ENCODE measurements around the gene TTC38.

Gene TTC38

DNA sequence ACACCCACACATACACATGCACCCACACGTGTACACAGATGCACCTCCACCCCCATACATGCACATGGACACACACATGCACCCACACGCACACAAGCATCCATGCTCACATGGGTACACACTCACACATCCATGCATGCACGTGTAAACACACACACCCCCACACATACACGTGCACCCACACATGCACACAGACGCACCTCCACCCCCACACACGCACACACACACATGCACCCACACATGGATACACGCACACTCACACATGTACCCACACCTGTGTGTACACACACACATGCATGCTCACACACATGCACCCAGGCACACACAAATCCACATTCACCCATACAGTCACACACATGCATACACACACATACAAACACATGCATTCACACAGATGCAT lies 42.2 kb upstream of the TTC38 start:
- peaks cover 6% of the 10 kb centered on the region for H3K27me3 Mint-ChIP-seq (ENCODE audit: low read depth, poor library complexity)
- H3K9me3 Mint-ChIP-seq: no peaks in the 10 kb centered on the region
- H3K4me3 Mint-ChIP-seq: no peak overlapping the region
- peaks cover 8% of the 10 kb centered on the region for H3K36me3 Mint-ChIP-seq (ENCODE audit: low read depth)
- peaks cover 16% of the 10 kb centered on the region for H3K4me1 Mint-ChIP-seq
- TF ChIP-seq, protein P1, sequence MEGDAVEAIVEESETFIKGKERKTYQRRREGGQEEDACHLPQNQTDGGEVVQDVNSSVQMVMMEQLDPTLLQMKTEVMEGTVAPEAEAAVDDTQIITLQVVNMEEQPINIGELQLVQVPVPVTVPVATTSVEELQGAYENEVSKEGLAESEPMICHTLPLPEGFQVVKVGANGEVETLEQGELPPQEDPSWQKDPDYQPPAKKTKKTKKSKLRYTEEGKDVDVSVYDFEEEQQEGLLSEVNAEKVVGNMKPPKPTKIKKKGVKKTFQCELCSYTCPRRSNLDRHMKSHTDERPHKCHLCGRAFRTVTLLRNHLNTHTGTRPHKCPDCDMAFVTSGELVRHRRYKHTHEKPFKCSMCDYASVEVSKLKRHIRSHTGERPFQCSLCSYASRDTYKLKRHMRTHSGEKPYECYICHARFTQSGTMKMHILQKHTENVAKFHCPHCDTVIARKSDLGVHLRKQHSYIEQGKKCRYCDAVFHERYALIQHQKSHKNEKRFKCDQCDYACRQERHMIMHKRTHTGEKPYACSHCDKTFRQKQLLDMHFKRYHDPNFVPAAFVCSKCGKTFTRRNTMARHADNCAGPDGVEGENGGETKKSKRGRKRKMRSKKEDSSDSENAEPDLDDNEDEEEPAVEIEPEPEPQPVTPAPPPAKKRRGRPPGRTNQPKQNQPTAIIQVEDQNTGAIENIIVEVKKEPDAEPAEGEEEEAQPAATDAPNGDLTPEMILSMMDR (IDR thresholded peaks at IDR 0.05): no peak
- no peak for DNase-seq
- H3K27ac Mint-ChIP-seq: peak overlapping the region; percentile 71

DNA sequence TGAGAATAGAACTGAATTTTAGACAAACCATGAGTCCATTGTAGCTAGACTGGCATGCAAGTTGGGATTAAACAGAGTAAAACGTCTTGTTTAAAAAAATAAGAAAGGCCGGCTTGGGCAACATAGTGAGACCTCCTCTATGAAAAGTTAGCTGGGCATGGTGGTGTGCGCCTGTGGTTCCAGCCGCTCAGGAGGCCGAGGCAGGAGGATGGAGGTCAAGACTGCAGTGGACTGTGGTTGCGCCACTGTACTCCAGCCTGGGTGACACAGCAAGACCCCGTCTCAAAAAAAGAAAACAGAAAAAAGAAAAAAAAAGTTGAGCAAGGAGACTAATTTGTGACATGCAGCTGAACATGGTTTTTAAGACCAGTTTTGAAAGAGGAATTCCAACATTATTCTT lies 41.2 kb upstream of the TTC38 start:
- no peak for DNase-seq
- TF ChIP-seq, protein P1 (IDR thresholded peaks at IDR 0.05): no peak
- Mint-ChIP-seq H3K36me3 (ENCODE audit: low read depth) (no peaks in the 10 kb centered on the region), H3K4me3 (no peak overlapping the region), H3K9me3 (no peaks in the 10 kb centered on the region), H3K27ac (peak overlapping the region; percentile 79), H3K27me3 (ENCODE audit: low read depth, poor library complexity) (peaks cover 6% of the 10 kb centered on the region), H3K4me1 (peaks cover 16% of the 10 kb centered on the region)

DNA sequence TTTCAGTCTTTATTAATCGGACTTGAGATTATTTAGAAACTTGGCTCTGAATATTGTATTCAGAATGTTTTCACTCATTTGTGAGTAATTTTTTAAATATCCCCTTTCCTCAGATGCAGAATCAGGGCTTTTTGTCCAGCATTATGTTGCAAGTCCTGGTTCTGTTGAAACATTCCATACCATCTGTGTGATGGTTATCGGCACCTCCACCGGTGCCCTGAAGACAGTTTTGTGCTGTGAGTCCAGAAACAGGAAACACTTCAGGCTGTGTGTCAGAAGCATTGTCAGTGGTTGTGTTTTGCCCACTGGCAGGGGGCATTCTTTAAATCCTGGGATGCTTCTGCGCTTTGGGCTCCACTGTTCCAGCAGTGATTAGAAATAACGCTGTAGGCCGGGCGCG lies 38.1 kb upstream of the TTC38 start:
- DNase-seq: no peak
- Mint-ChIP-seq H3K4me1 (peaks cover 18% of the 10 kb centered on the region), H3K27ac (peak overlapping the region; percentile 42), H3K9me3 (no peaks in the 10 kb centered on the region), H3K4me3 (no peak overlapping the region), H3K27me3 (ENCODE audit: low read depth, poor library complexity) (peaks cover 12% of the 10 kb centered on the region), H3K36me3 (ENCODE audit: low read depth) (no peaks in the 10 kb centered on the region)
- TF ChIP-seq, protein P1 (IDR thresholded peaks at IDR 0.05): no peak

DNA sequence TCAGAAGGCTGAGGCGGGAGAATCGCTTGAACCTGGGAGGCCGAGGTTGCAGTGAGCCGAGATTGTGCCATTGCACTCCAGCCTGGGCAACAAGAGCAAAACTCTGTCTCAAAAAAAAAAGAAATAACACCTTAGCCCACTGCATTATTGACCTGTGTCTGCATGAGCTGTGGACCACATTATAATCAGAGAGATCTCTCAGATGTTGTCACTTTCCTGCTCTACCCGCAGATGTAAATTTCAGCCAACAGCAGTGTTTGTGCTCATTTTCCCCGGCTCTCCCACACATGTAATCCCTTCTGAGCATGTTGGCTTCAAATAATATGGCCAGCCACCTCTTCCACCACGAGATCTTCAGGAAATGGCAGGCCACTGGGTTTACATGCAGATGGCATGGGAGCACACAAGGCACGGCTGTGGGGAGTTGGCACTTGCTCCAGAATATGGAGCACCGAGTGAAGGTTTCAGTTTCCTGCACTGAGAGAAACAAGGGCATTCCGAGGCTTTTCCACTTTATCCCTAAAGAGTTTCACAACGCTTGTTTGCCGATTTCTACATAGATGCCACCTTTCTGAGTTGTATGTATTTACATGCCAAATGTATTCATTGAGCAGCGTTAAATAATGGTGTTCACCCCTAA lies 37.4 kb upstream of the TTC38 start:
- TF ChIP-seq, protein P1 (IDR thresholded peaks at IDR 0.05): no peak
- Mint-ChIP-seq H3K36me3 (ENCODE audit: low read depth) (no peaks in the 10 kb centered on the region), H3K4me1 (peaks cover 12% of the 10 kb centered on the region), H3K9me3 (no peaks in the 10 kb centered on the region), H3K27ac (no peak overlapping the region), H3K27me3 (ENCODE audit: low read depth, poor library complexity) (peaks cover 12% of the 10 kb centered on the region), H3K4me3 (no peak overlapping the region)
- DNase-seq: no peak

DNA sequence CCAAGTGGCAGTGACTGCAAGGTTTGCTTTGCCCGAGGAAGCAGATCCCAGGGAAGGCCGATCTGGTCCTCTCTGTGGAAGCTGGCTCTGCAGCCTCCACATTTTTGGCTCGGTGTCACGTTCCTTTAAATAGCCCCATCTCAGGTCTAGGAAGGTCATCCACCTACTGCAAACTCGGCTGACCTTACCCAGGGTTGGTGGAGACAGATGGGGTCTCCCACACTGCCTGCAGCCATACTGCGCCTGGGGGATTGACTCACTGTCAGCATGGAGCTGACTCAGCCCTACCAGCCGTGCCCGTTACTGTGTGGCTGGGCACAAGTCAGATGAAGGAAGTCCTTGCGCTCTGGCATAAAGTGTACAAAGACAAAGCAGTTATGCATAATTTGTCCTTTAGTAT lies 34.6 kb upstream of the TTC38 start:
- DNase-seq: no peak
- TF ChIP-seq, protein P1 (IDR thresholded peaks at IDR 0.05): no peak

DNA sequence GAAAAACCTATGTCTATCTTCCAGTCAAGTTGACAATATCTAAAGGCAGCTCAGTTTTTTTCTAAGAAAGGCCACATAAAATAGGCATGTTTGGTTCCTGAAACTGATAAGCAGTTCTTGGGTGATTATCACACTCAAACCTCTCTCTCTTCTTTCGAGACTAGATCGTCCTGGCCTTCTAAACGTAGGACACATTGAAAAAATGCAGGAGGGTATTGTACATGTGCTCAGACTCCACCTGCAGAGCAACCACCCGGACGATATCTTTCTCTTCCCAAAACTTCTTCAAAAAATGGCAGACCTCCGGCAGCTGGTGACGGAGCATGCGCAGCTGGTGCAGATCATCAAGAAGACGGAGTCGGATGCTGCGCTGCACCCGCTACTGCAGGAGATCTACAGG lies 32.8 kb upstream of the TTC38 start:
- Mint-ChIP-seq H3K4me1 (peaks cover 6% of the 10 kb centered on the region), H3K9me3 (no peaks in the 10 kb centered on the region), H3K27me3 (ENCODE audit: low read depth, poor library complexity) (peaks cover 14% of the 10 kb centered on the region), H3K4me3 (no peak overlapping the region), H3K36me3 (ENCODE audit: low read depth) (peaks cover 11% of the 10 kb centered on the region), H3K27ac (no peak overlapping the region)
- TF ChIP-seq, protein P1 (IDR thresholded peaks at IDR 0.05): no peak
- no peak for DNase-seq

More for the DNA sequence above, 34.6 kb upstream of the TTC38 start:
- Mint-ChIP-seq H3K4me3 (no peak overlapping the region), H3K27me3 (ENCODE audit: low read depth, poor library complexity) (peaks cover 10% of the 10 kb centered on the region), H3K36me3 (ENCODE audit: low read depth) (peaks cover 9% of the 10 kb centered on the region), H3K4me1 (peaks cover 6% of the 10 kb centered on the region), H3K27ac (peak overlapping the region; percentile 29), H3K9me3 (no peaks in the 10 kb centered on the region)
